ENCODE data around the gene TRAF3IP1. TPM values are rescaled to one million over a fixed set of nuclear protein-coding genes. Genes with fewer than 3 reads are reported as not detected.

Gene TRAF3IP1
- total and polyA plus RNA-seq, 2 of the 13 experiments (the other 11 are each of a cell fraction or from before 2014, with no cell fraction given): 4.1 to 12.9 TPM

DNA sequence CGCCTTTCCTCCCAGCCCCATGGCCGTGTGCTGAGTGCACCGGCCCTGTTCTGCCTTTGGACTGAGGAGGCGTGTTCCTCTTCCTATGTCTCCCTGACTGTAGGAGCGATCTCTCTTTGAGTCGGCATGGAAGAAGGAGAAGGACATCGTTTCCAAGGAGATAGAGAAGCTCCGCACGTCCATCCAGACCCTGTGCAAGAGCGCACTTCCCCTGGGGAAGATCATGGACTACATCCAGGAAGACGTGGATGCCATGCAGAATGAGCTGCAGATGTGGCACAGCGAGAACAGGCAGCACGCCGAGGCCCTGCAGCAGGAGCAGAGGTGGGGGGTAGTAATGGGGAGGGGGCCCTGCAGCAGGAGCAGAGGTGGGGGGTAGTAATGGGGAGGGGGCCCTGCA lies 77.0 kb downstream of the TRAF3IP1 start:
- no peak for FAIRE-seq

DNA sequence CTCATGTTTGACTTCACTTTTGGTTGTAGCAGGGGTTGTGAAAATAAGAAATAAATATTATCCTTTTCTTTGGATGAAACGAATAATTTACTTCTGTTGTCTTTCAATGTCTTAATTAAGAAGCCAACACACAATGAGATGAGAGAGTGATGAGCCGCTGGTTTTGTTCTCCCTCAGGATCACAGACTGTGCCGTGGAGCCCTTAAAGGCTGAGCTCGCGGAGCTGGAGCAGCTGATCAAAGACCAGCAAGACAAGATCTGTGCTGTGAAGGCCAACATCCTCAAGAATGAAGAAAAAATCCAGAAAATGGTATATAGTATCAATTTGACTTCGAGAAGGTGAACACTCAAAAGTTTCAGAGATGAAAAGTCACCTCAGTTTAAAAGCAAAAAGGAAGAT lies 78.3 kb downstream of the TRAF3IP1 start:
- H3K4me1 ChIP-seq (ENCODE audit: insufficient read depth, low read length): peaks cover 51% of the 10 kb centered on the region
- H3K4me3 ChIP-seq (replicated peaks in 1 of 3; ENCODE audit: insufficient read depth in 1 of 3, low read depth in 2 of 3, low read length in 3 of 3): no peak overlapping the region
- DNase-seq (ENCODE audit: low spot score): no peak
- no peaks in the 10 kb centered on the region for H3K27me3 ChIP-seq (ENCODE audit: control insufficient read depth in 1 of 2, insufficient read depth in 2 of 2, low read length in 2 of 2)
- in situ Hi-C loops (cut with HindIII; ENCODE audit: extremely low pct_ligation_motif_present, low pct_unique_long_range_greater_than_20kb) (no loop called here), intact Hi-C loops (cut with micrococcal nuclease; ENCODE audit: unreplicated experiment) (no loop called here)
- no peak overlapping the region for H3K9ac ChIP-seq (ENCODE audit: insufficient read depth, low read depth, low read length)
- no peaks in the 10 kb centered on the region for H4K20me1 ChIP-seq (ENCODE audit: insufficient read depth, low read length)
- no peak for ATAC-seq
- FAIRE-seq: no peak
- peak overlapping the region; percentile 16 for H3K27ac ChIP-seq (ENCODE audit: extremely low read length, insufficient read depth, low read length)
- H2AFZ ChIP-seq (ENCODE audit: low read length): no peak overlapping the region
- TF ChIP-seq ZNF605 (CRISPR knock-in tag; IDR thresholded peaks at IDR 0.05) (no peak), ZNF570 (CRISPR knock-in tag; IDR thresholded peaks at IDR 0.05; ENCODE audit: borderline replicate concordance) (no peak), ZNF329 (CRISPR knock-in tag; IDR thresholded peaks at IDR 0.05; ENCODE audit: low read depth) (no peak), SAFB2 (CRISPR knock-in tag; IDR thresholded peaks at IDR 0.05; ENCODE audit: borderline replicate concordance, low read depth) (no peak), ZBTB38 (CRISPR knock-in tag; IDR thresholded peaks at IDR 0.05) (peak; percentile 59; the same call in 1 of the 2 replicates), RFX5 (IDR thresholded peaks at IDR 0.05; ENCODE audit: low read depth, low read length) (no peak), ZNF777 (CRISPR knock-in tag; IDR thresholded peaks at IDR 0.05) (no peak)
- TF ChIP-seq, protein P1, sequence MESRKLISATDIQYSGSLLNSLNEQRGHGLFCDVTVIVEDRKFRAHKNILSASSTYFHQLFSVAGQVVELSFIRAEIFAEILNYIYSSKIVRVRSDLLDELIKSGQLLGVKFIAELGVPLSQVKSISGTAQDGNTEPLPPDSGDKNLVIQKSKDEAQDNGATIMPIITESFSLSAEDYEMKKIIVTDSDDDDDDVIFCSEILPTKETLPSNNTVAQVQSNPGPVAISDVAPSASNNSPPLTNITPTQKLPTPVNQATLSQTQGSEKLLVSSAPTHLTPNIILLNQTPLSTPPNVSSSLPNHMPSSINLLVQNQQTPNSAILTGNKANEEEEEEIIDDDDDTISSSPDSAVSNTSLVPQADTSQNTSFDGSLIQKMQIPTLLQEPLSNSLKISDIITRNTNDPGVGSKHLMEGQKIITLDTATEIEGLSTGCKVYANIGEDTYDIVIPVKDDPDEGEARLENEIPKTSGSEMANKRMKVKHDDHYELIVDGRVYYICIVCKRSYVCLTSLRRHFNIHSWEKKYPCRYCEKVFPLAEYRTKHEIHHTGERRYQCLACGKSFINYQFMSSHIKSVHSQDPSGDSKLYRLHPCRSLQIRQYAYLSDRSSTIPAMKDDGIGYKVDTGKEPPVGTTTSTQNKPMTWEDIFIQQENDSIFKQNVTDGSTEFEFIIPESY (CRISPR knock-in tag; IDR thresholded peaks at IDR 0.05): peak; percentile 61; the same call in 1 of the 2 replicates
- POLR2A ChIA-PET: no interaction called here
- H3K4me2 ChIP-seq (ENCODE audit: low read depth, low read length): 0 out of 2 replicates have a peak overlapping the region, but pooled peaks have one; percentile 1
- no peaks in the 10 kb centered on the region for H3K79me2 ChIP-seq (ENCODE audit: insufficient read depth, low read length)
- 82% methylated on average over 6 of the region's 6 CpGs for WGBS (ENCODE audit: low lambda C conversion rate)
- CTCF ChIA-PET (ENCODE audit: low intra/inter-chr PET ratio, low total read pairs): no interaction called here
- BruUV-seq (replicated peaks): no TSS peak
- no peaks in the 10 kb centered on the region; a peak in 1 of 5 replicates for H3K36me3 ChIP-seq (replicated peaks in 1 of 2; ENCODE audit: control insufficient read depth in 1 of 2, insufficient read depth in 2 of 2, low read length in 2 of 2)
- no peaks in the 10 kb centered on the region for H3K9me3 ChIP-seq (ENCODE audit: low read length)

More for the DNA sequence above, 77.0 kb downstream of the TRAF3IP1 start:
- H2AFZ ChIP-seq (ENCODE audit: low read length): no peak overlapping the region
- H3K4me1 ChIP-seq (ENCODE audit: insufficient read depth, low read length): peaks cover 55% of the 10 kb centered on the region
- no peak overlapping the region for H3K4me3 ChIP-seq (replicated peaks in 1 of 3; ENCODE audit: insufficient read depth in 1 of 3, low read depth in 2 of 3, low read length in 3 of 3)
- ChIA-PET CTCF (ENCODE audit: low intra/inter-chr PET ratio, low total read pairs) (no interaction called here), POLR2A (no interaction called here)
- 94% methylated on average over 14 of the region's 14 CpGs for WGBS (ENCODE audit: low lambda C conversion rate)
- in situ Hi-C loops (cut with HindIII; ENCODE audit: extremely low pct_ligation_motif_present, low pct_unique_long_range_greater_than_20kb): no loop called here
- H3K27me3 ChIP-seq (ENCODE audit: control insufficient read depth in 1 of 2, insufficient read depth in 2 of 2, low read length in 2 of 2): no peaks in the 10 kb centered on the region
- no peaks in the 10 kb centered on the region for H3K9me3 ChIP-seq (ENCODE audit: low read length)
- TF ChIP-seq MATR3 (CRISPR knock-in tag; IDR thresholded peaks at IDR 0.05) (no peak), GZF1 (CRISPR knock-in tag; IDR thresholded peaks at IDR 0.05) (no peak), NFATC3 (CRISPR knock-in tag; IDR thresholded peaks at IDR 0.05) (no peak), HNF4A (CRISPR knock-in tag; IDR thresholded peaks at IDR 0.05) (no peak), EEA1 (CRISPR knock-in tag; IDR thresholded peaks at IDR 0.05; ENCODE audit: borderline replicate concordance) (no peak)
- TF ChIP-seq, protein P2, sequence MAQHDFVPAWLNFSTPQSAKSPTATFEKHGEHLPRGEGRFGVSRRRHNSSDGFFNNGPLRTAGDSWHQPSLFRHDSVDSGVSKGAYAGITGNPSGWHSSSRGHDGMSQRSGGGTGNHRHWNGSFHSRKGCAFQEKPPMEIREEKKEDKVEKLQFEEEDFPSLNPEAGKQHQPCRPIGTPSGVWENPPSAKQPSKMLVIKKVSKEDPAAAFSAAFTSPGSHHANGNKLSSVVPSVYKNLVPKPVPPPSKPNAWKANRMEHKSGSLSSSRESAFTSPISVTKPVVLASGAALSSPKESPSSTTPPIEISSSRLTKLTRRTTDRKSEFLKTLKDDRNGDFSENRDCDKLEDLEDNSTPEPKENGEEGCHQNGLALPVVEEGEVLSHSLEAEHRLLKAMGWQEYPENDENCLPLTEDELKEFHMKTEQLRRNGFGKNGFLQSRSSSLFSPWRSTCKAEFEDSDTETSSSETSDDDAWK (CRISPR knock-in tag; IDR thresholded peaks at IDR 0.05): no peak
- TF ChIP-seq, protein P3, sequence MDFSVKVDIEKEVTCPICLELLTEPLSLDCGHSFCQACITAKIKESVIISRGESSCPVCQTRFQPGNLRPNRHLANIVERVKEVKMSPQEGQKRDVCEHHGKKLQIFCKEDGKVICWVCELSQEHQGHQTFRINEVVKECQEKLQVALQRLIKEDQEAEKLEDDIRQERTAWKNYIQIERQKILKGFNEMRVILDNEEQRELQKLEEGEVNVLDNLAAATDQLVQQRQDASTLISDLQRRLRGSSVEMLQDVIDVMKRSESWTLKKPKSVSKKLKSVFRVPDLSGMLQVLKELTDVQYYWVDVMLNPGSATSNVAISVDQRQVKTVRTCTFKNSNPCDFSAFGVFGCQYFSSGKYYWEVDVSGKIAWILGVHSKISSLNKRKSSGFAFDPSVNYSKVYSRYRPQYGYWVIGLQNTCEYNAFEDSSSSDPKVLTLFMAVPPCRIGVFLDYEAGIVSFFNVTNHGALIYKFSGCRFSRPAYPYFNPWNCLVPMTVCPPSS (IDR thresholded peaks at IDR 0.05): no peak
- no peak overlapping the region for H3K4me2 ChIP-seq (ENCODE audit: low read depth, low read length)
- DNase-seq (ENCODE audit: low spot score): no peak
- no peaks in the 10 kb centered on the region for H4K20me1 ChIP-seq (ENCODE audit: insufficient read depth, low read length)
- no peaks in the 10 kb centered on the region; a peak in 1 of 5 replicates for H3K36me3 ChIP-seq (replicated peaks in 1 of 2; ENCODE audit: control insufficient read depth in 1 of 2, insufficient read depth in 2 of 2, low read length in 2 of 2)
- no peak overlapping the region for H3K27ac ChIP-seq (ENCODE audit: extremely low read length, insufficient read depth, low read length)
- no peak overlapping the region for H3K9ac ChIP-seq (ENCODE audit: insufficient read depth, low read depth, low read length)
- no peak for ATAC-seq
- H3K79me2 ChIP-seq (ENCODE audit: insufficient read depth, low read length): no peaks in the 10 kb centered on the region
- no TSS peak for BruUV-seq (replicated peaks)
- intact Hi-C loops (cut with micrococcal nuclease; ENCODE audit: unreplicated experiment): no loop called here
